ENCODE results near the gene NF2. TPM values are rescaled to one million over a fixed set of nuclear protein-coding genes. Genes with fewer than 3 reads are reported as not detected.

Gene NF2
- total RNA-seq, 4 donors from 2014 or later, result 39.8 to 61.0 (median 45.1) TPM

- Histone ChIP-seq H3K27me3 (no peaks in the 10 kb centered on the region), H3K27ac (no peak overlapping the region), H3K4me1 (peaks cover 0 to 12% (median 0%) of the 10 kb centered on the region in 3 donors), H3K36me3 (peaks cover 0 to 29% of the 10 kb centered on the region in 2 donors), H3K9me3 (no peaks in the 10 kb centered on the region), H3K4me3 (no peak overlapping the region)
- TF ChIP-seq CTCF (IDR thresholded peaks at IDR 0.05) (no peak), POLR2A (IDR thresholded peaks at IDR 0.05) (no peak), EP300 (IDR thresholded peaks at IDR 0.05) (no peak), POLR2AphosphoS5 (IDR thresholded peaks at IDR 0.05) (no peak)
- WGBS, 2 donors (ENCODE audit: low coverage in 1 of 2), result 63 to 64% methylated on average over 1 to 2 of the region's 2 CpGs
- ATAC-seq, result no peak
Observed at GRCh38 chr22:29634847-29635246, 31.4 kb downstream of the NF2 start.

GRCh38 chr22:29635734-29636357 is 32.4 kb downstream of the NF2 start:
- no peaks in the 10 kb centered on the region for H3K9me3 ChIP-seq
- TF ChIP-seq EP300 (IDR thresholded peaks at IDR 0.05) (no peak), CTCF (IDR thresholded peaks at IDR 0.05) (peak; percentile 27 to 61 (median 40))
- H3K27me3 ChIP-seq, result no peaks in the 10 kb centered on the region
- ATAC-seq, result no peak
- no peak overlapping the region for H3K27ac ChIP-seq
- peaks cover 0 to 37% of the 10 kb centered on the region in 2 donors for H3K36me3 ChIP-seq
- 42 to 45% methylated on average over 3 of the region's 3 CpGs for WGBS, 2 donors (ENCODE audit: low coverage in 1 of 2)
- H3K4me1 ChIP-seq, result peaks cover 0 to 2% (median 0%) of the 10 kb centered on the region in 3 donors
- no peak overlapping the region for H3K4me3 ChIP-seq

- WGBS, 2 donors (ENCODE audit: low coverage in 1 of 2), result 87% methylated on average over 6 of the region's 7 CpGs; no CpG with 5 or more reads in 1 of the 2 donors
- Histone ChIP-seq H3K9me3 (no peaks in the 10 kb centered on the region), H3K36me3 (peaks cover 0 to 46% of the 10 kb centered on the region in 2 donors), H3K27me3 (no peaks in the 10 kb centered on the region), H3K27ac (no peak overlapping the region), H3K4me3 (no peak overlapping the region), H3K4me1 (no peaks in the 10 kb centered on the region)
- TF ChIP-seq CTCF (IDR thresholded peaks at IDR 0.05) (no peak), EP300 (IDR thresholded peaks at IDR 0.05) (no peak), POLR2AphosphoS5 (IDR thresholded peaks at IDR 0.05) (no peak), POLR2A (IDR thresholded peaks at IDR 0.05) (no peak)
- ATAC-seq, result no peak
Observed at GRCh38 chr22:29636751-29637150, 33.3 kb downstream of the NF2 start.

GRCh38 chr22:29637181-29637580 is 33.7 kb downstream of the NF2 start:
- Histone ChIP-seq H3K27ac (no peak overlapping the region), H3K36me3 (peaks cover 0 to 50% of the 10 kb centered on the region in 2 donors), H3K4me1 (no peaks in the 10 kb centered on the region), H3K9me3 (no peaks in the 10 kb centered on the region), H3K27me3 (no peaks in the 10 kb centered on the region), H3K4me3 (no peak overlapping the region)
- WGBS, 2 donors (ENCODE audit: low coverage in 1 of 2), result 90 to 100% methylated on average over 1 of the region's 1 CpG
- no peak for TF ChIP-seq EP300 (IDR thresholded peaks at IDR 0.05)
- no peak for TF ChIP-seq POLR2A (IDR thresholded peaks at IDR 0.05)
- no peak for TF ChIP-seq CTCF (IDR thresholded peaks at IDR 0.05)
- ATAC-seq, result no peak

- no peaks in the 10 kb centered on the region for H3K9me3 ChIP-seq
- no peak overlapping the region for H3K4me3 ChIP-seq
- TF ChIP-seq POLR2AphosphoS5 (IDR thresholded peaks at IDR 0.05), result no peak
- no peak for TF ChIP-seq CTCF (IDR thresholded peaks at IDR 0.05)
- TF ChIP-seq EP300 (IDR thresholded peaks at IDR 0.05), result no peak
- TF ChIP-seq POLR2A (IDR thresholded peaks at IDR 0.05), result no peak
- no peaks in the 10 kb centered on the region for H3K27me3 ChIP-seq
- H3K4me1 ChIP-seq, result no peaks in the 10 kb centered on the region
- WGBS, 2 donors (ENCODE audit: low coverage in 1 of 2), result 83 to 92% methylated on average over 1 of the region's 1 CpG
- no peak for ATAC-seq
- no peak overlapping the region for H3K27ac ChIP-seq
- peaks cover 0 to 61% of the 10 kb centered on the region in 2 donors for H3K36me3 ChIP-seq
Observed at GRCh38 chr22:29638678-29639077, 35.2 kb downstream of the NF2 start.

Data from gastroesophageal sphincter (tissue), 4 donors.